SK-N-MC (cell line): ENCODE results near the gene SLC6A12.

Experiments
- DNase-seq: peaks from one replicate; pipeline ENCODE4 v3.0.0-alpha.2; 2011; ENCODE audit warnings: low read depth, low spot score
- H3K27ac ChIP-seq: fragments of 200-600 bp; sonication (generic); 2 replicates; pipeline ENCODE4 v1.5.1; 2016; ENCODE audit warnings: mixed run types
- H3K36me3 ChIP-seq: fragments of 200-600 bp; sonication (generic); 2 replicates; pipeline ENCODE4 v1.6.1; 2017; ENCODE audit warnings: antibody characterized with exemption, low read length, mixed read lengths; ENCODE audit not compliant: insufficient read depth
- H3K4me3 ChIP-seq: fragments of 200-600 bp; sonication (generic); 2 replicates; pipeline ENCODE4 v1.5.1; 2016
- H3K9ac ChIP-seq: fragments of 200-600 bp; sonication (generic); 2 replicates; pipeline ENCODE4 v1.8.0; 2017; ENCODE audit warnings: mixed run types, mixed read lengths; ENCODE audit not compliant: insufficient read length
- H3K9me3 ChIP-seq: fragments of 200-600 bp; sonication (generic); 2 replicates; pipeline ENCODE4 v1.6.1; 2017; ENCODE audit warnings: low read depth, mild to moderate bottlenecking, antibody characterized with exemption, low read length, moderate library complexity, mixed read lengths
- EZH2 ChIP-seq: fragments of 200-600 bp; sonication (generic); IDR thresholded peaks from one replicate; pipeline ENCODE4 v1.6.1; 2017; ENCODE audit warnings: antibody characterized with exemption
- FOXP2 ChIP-seq: optimal IDR thresholded peaks from 2 replicates; pipeline ENCODE3; 2011; ENCODE audit warnings: mild to moderate bottlenecking, moderate library complexity; ENCODE audit not compliant: insufficient read depth; ENCODE audit errors: extremely low read length, control extremely low read depth
- POLR2AphosphoS5 ChIP-seq: IDR thresholded peaks from 2 replicates; pipeline ENCODE4 v1.6.1; 2012; ENCODE audit warnings: mild to moderate bottlenecking, low read depth, low read length, borderline replicate concordance

The SLC6A12 gene

DNA sequence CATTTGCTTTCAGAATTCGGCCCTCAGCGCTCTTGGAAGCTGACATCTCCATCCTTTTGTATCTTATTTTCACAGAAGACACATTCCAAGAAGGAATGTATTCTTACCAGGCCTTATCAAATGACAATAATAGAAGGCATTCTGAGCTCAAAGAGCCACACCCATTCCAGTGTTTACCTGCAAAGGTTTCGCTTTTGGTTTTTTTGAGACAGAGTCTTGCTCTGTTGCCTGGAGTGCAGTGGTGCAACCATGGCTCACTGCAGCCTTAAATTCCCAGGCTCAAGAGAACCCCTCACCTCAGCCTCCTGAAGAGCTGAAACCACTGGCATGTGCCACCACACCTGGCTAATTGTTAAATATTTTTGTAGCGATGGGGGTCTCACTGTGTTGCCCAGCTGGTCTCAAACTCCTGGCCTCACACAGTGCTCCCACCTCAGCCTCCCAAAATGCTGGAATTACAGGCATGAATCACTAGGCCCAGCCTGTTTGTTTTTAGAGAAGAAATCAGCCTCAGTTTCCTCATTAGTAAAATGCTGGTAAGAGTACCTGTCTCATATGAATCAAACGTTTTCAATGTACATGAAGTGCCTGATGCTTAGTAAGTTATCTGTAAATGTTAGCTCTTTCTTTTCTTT is 69.2 kb downstream of the SLC6A12 start:
- no peak for DNase-seq
- H3K9me3 ChIP-seq, result no peaks in the 10 kb centered on the region
- no peaks in the 10 kb centered on the region for H3K36me3 ChIP-seq
- TF ChIP-seq POLR2AphosphoS5 (no peak), FOXP2 (no peak), EZH2 (no peak)
- no peak overlapping the region for H3K9ac ChIP-seq
- no peak overlapping the region for H3K27ac ChIP-seq
- no peak overlapping the region for H3K4me3 ChIP-seq

DNA sequence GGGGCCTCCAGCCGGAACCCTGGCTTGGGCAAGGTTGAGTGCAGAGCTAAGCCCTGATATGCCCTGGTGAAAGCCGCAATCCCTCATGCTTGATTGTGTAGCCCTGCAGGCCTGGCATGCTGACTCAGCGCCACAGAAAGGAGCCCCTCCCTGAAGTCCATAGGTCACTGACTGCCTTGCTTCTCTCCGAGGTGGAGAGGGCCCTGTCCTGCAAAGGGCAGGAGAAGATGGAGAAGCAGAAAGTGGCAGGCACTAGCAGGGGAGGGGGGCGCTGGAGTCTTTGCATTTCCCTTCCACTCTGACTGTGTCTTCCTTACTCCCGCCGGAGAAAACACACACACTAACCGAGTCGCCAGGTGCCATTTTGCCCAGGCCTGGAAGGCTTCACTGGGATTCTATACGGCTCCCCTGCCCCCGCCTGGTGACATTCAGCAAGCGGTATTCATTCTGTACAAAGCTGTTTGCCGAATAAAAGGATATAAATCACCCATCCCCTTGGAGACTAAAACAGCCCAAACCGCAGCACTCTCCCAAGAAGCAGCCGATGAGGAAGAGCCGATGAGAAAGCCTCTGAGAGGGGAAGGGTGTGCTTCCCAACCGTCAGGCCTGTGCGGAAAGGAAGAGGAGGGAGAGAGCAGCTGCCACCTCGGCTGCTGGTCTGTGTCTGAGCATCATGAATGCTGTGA is 69.8 kb downstream of the SLC6A12 start:
- TF ChIP-seq POLR2AphosphoS5 (no peak), EZH2 (no peak), FOXP2 (no peak)
- no peak for DNase-seq
- Histone ChIP-seq H3K27ac (no peak overlapping the region), H3K36me3 (no peaks in the 10 kb centered on the region), H3K9me3 (no peaks in the 10 kb centered on the region), H3K9ac (no peak overlapping the region), H3K4me3 (no peak overlapping the region)

DNA sequence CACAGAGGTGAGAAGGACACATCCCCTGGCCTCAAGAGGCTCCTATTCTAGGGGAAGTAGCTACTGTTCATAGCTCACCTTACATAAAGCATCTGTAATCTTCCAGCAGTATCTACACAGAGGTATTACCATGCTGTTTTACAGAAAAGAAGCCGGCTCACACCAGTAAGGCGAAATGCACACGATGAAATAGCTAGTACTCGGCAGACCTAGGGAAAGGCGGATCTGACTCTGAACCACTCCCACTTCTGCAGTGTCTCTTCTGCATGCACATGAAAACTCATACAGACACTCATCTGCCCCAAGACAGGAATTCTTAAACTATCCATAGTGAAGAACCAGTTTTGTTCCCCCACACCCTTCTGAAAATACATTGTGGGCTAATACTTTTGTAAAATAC is 73.8 kb downstream of the SLC6A12 start:
- no peak overlapping the region for H3K9ac ChIP-seq

More for the DNA sequence above, 73.8 kb downstream of the SLC6A12 start:
- Histone ChIP-seq H3K36me3 (no peaks in the 10 kb centered on the region), H3K4me3 (no peak overlapping the region), H3K27ac (no peak overlapping the region), H3K9me3 (no peaks in the 10 kb centered on the region)
- no peak for DNase-seq
- TF ChIP-seq FOXP2 (no peak), EZH2 (no peak), POLR2AphosphoS5 (no peak)
